Measurements from ENCODE around the gene MFSD11.

The MFSD11 gene

DNA sequence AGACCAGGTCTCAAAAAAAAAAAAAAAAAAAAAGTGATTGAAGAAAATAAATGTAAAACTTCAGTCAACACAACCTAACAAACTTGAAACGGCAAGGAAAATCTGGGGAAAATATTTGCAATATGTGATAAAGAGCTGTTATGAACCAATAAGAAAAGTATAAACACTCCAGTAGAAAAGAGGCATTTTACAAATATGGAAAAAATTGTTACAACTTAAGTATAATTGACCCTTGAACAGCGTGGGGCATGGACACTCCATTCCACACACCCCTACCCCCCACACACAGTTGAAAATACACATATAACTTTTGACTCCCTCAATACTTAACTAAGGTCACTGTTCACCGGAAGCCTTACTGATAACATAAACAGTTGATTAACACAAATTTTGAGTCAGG lies 20.7 kb downstream of the MFSD11 start:
- Histone ChIP-seq H3K27me3 (ENCODE audit: insufficient read depth, poor library complexity, severe bottlenecking) (no peaks in the 10 kb centered on the region), H3K27ac (replicated peaks) (no peak overlapping the region), H3K4me3 (replicated peaks; ENCODE audit: insufficient read depth, low read length) (no peak overlapping the region)
- TF ChIP-seq SPI1 (IDR thresholded peaks at IDR 0.05; ENCODE audit: borderline replicate concordance, low read depth) (no peak), POLR2AphosphoS5 (IDR thresholded peaks at IDR 0.05; ENCODE audit: low read depth) (no peak), GABPA (IDR thresholded peaks at IDR 0.05; ENCODE audit: low read depth) (no peak)
- TF ChIP-seq, protein P1, sequence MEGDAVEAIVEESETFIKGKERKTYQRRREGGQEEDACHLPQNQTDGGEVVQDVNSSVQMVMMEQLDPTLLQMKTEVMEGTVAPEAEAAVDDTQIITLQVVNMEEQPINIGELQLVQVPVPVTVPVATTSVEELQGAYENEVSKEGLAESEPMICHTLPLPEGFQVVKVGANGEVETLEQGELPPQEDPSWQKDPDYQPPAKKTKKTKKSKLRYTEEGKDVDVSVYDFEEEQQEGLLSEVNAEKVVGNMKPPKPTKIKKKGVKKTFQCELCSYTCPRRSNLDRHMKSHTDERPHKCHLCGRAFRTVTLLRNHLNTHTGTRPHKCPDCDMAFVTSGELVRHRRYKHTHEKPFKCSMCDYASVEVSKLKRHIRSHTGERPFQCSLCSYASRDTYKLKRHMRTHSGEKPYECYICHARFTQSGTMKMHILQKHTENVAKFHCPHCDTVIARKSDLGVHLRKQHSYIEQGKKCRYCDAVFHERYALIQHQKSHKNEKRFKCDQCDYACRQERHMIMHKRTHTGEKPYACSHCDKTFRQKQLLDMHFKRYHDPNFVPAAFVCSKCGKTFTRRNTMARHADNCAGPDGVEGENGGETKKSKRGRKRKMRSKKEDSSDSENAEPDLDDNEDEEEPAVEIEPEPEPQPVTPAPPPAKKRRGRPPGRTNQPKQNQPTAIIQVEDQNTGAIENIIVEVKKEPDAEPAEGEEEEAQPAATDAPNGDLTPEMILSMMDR (IDR thresholded peaks at IDR 0.05; ENCODE audit: insufficient read depth, low read length), result no peak
- TF ChIP-seq, protein P2, sequence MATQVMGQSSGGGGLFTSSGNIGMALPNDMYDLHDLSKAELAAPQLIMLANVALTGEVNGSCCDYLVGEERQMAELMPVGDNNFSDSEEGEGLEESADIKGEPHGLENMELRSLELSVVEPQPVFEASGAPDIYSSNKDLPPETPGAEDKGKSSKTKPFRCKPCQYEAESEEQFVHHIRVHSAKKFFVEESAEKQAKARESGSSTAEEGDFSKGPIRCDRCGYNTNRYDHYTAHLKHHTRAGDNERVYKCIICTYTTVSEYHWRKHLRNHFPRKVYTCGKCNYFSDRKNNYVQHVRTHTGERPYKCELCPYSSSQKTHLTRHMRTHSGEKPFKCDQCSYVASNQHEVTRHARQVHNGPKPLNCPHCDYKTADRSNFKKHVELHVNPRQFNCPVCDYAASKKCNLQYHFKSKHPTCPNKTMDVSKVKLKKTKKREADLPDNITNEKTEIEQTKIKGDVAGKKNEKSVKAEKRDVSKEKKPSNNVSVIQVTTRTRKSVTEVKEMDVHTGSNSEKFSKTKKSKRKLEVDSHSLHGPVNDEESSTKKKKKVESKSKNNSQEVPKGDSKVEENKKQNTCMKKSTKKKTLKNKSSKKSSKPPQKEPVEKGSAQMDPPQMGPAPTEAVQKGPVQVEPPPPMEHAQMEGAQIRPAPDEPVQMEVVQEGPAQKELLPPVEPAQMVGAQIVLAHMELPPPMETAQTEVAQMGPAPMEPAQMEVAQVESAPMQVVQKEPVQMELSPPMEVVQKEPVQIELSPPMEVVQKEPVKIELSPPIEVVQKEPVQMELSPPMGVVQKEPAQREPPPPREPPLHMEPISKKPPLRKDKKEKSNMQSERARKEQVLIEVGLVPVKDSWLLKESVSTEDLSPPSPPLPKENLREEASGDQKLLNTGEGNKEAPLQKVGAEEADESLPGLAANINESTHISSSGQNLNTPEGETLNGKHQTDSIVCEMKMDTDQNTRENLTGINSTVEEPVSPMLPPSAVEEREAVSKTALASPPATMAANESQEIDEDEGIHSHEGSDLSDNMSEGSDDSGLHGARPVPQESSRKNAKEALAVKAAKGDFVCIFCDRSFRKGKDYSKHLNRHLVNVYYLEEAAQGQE (IDR thresholded peaks at IDR 0.05; ENCODE audit: insufficient replicate concordance, low read depth), result no peak
- DNase-seq (ENCODE audit: low read depth in 1 of 2, low spot score in 1 of 2), result no peak

DNA sequence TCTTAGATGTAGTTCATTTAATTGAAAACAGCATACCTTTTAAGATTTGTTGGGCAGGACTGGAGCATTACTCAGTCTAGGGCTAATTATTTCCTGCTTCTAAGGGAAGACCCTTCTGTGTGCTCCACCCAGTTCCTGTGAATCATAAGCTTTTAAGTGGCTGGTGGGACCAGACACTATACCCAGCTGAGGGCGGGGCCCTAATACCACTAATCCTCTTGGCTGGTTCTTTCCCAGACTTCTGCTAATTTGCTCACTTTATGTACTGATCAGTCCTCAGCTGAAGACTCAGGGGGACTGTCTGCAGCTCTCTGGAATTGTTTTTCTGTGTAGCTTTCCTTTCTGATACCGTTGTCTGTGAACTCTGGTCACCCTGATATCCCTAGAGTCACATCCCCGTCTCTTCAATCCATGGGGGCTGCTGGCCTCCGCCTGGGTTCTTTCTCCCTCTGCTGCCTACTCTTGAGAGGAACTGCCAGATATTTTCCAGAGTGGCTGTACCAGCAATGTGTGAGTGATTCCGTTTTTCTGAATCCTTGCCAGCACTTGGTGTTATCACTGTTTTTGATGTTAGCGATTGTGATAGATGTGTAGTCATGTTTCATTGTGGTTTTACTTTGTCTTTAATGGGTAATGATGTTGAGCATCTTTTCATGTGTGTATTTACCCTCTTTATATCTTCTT lies 35.1 kb downstream of the MFSD11 start:
- no peaks in the 10 kb centered on the region for H3K27me3 ChIP-seq (ENCODE audit: insufficient read depth, poor library complexity, severe bottlenecking)
- TF ChIP-seq SPI1 (IDR thresholded peaks at IDR 0.05; ENCODE audit: borderline replicate concordance, low read depth), result no peak
- no peak for TF ChIP-seq POLR2AphosphoS5 (IDR thresholded peaks at IDR 0.05; ENCODE audit: low read depth)
- TF ChIP-seq GABPA (IDR thresholded peaks at IDR 0.05; ENCODE audit: low read depth), result no peak
- TF ChIP-seq, protein P2 (IDR thresholded peaks at IDR 0.05; ENCODE audit: insufficient replicate concordance, low read depth), result no peak
- TF ChIP-seq, protein P1 (IDR thresholded peaks at IDR 0.05; ENCODE audit: insufficient read depth, low read length), result no peak
- H3K27ac ChIP-seq (replicated peaks), result no peak overlapping the region
- no peak for DNase-seq (ENCODE audit: low read depth in 1 of 2, low spot score in 1 of 2)
- no peak overlapping the region for H3K4me3 ChIP-seq (replicated peaks; ENCODE audit: insufficient read depth, low read length)

DNA sequence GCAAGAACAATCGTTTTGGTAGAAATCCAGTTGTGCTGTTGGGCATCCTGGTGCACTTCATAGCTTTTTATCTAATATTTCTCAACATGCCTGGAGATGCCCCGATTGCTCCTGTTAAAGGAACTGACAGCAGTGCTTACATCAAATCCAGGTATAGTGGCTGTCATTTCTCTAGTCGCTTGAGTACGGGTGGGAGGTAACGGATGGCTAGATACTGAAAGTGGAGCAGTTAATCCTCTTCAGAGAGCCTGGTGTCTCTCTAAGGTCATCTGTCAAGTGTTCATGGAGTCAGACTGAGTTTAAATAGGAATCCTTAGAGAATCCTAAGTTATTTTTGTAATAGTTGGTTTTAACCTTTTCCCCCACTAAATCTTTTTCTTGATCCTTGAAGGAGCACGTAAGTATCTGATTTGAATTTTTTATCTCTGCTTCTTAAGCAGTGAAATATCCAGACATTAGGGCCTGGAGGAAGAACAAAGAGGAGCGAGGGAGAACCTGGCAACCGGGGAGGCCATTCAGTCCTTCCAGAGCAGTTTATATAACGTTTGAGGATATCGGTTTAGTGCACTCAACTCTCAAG lies 37.2 kb downstream of the MFSD11 start:
- no peaks in the 10 kb centered on the region for H3K27me3 ChIP-seq (ENCODE audit: insufficient read depth, poor library complexity, severe bottlenecking)
- TF ChIP-seq GABPA (IDR thresholded peaks at IDR 0.05; ENCODE audit: low read depth) (no peak), SPI1 (IDR thresholded peaks at IDR 0.05; ENCODE audit: borderline replicate concordance, low read depth) (no peak), POLR2AphosphoS5 (IDR thresholded peaks at IDR 0.05; ENCODE audit: low read depth) (no peak)
- TF ChIP-seq, protein P1 (IDR thresholded peaks at IDR 0.05; ENCODE audit: insufficient read depth, low read length), result no peak
- TF ChIP-seq, protein P2 (IDR thresholded peaks at IDR 0.05; ENCODE audit: insufficient replicate concordance, low read depth), result no peak
- H3K4me3 ChIP-seq (replicated peaks; ENCODE audit: insufficient read depth, low read length), result no peak overlapping the region
- DNase-seq (ENCODE audit: low read depth in 1 of 2, low spot score in 1 of 2), result no peak
- no peak overlapping the region for H3K27ac ChIP-seq (replicated peaks)

Measured in HL-60 (cell line).